HEK293T (cell line): ENCODE results near the gene HCRT.

Source experiments
- CTCF ChIA-PET: fragments of 350-600 bp; formaldehyde crosslinking; extraction: SDS; loops from one replicate; lab custom pipeline; 2021; ENCODE audit warnings: antibody characterized with exemption, inconsistent platforms; lab: Yijun Ruan, JAX
- POLR2A ChIA-PET: fragments of 350-600 bp; formaldehyde crosslinking; extraction: SDS; loops from one replicate; lab custom pipeline; 2020; ENCODE audit warnings: antibody characterized with exemption, inconsistent platforms; lab: Yijun Ruan, JAX
- DNase-seq: peaks from one replicate; pipeline ENCODE4 v3.0.0; 2012; ENCODE audit warnings: mixed read lengths; ENCODE audit errors: extremely low spot score
- ARNT ChIP-seq: fragments of 450-650 bp; IDR thresholded peaks from 2 replicates; pipeline ENCODE4 v1.6.1; 2017; ENCODE audit warnings: mild to moderate bottlenecking
- BHLHE40 ChIP-seq: fragments of 450-650 bp; IDR thresholded peaks from 2 replicates; pipeline ENCODE4 v1.6.1; 2016; ENCODE audit warnings: mild to moderate bottlenecking, moderate library complexity, borderline replicate concordance
- CTBP1 ChIP-seq: fragments of 450-650 bp; IDR thresholded peaks from 2 replicates; pipeline ENCODE4 v1.6.1; 2016; ENCODE audit warnings: borderline replicate concordance
- ELF4 ChIP-seq: fragments of 450-650 bp; IDR thresholded peaks from 2 replicates; pipeline ENCODE4 v1.6.1; 2017; ENCODE audit warnings: antibody characterized with exemption
- FOXA1 ChIP-seq: fragments of 450-650 bp; IDR thresholded peaks from 2 replicates; pipeline ENCODE4 v1.6.1; 2016; ENCODE audit warnings: mild to moderate bottlenecking
- FOXK2 ChIP-seq: fragments of 450-650 bp; IDR thresholded peaks from 2 replicates; pipeline ENCODE4 v1.6.1; 2016; ENCODE audit warnings: mild to moderate bottlenecking
- FOXM1 ChIP-seq: fragments of 450-650 bp; IDR thresholded peaks from 2 replicates; pipeline ENCODE4 v1.6.1; 2017; ENCODE audit warnings: mild to moderate bottlenecking, borderline replicate concordance
- HDGF ChIP-seq: fragments of 450-650 bp; IDR thresholded peaks from 2 replicates; pipeline ENCODE4 v1.6.1; 2017; ENCODE audit warnings: antibody characterized with exemption, borderline replicate concordance
- L3MBTL2 ChIP-seq: fragments of 450-650 bp; conservative IDR thresholded peaks from 2 replicates; pipeline ENCODE4 v1.6.1; 2016; ENCODE audit warnings: mild to moderate bottlenecking
- LEF1 ChIP-seq: fragments of 450-650 bp; IDR thresholded peaks from 2 replicates; pipeline ENCODE4 v1.6.1; 2017; ENCODE audit warnings: mild to moderate bottlenecking, borderline replicate concordance
- NFRKB ChIP-seq: fragments of 450-650 bp; IDR thresholded peaks from 2 replicates; pipeline ENCODE4 v1.6.1; 2016; ENCODE audit warnings: mild to moderate bottlenecking, moderate library complexity
- SP1 ChIP-seq: fragments of 450-650 bp; IDR thresholded peaks from 2 replicates; pipeline ENCODE4 v1.6.1; 2017
- SUZ12 ChIP-seq: fragments of 450-650 bp; IDR thresholded peaks from 2 replicates; pipeline ENCODE4 v1.6.1; 2016; ENCODE audit warnings: mild to moderate bottlenecking
- TARDBP ChIP-seq: fragments of 450-650 bp; IDR thresholded peaks from 2 replicates; pipeline ENCODE4 v1.6.1; 2016
- ZNF384 ChIP-seq: fragments of 450-650 bp; IDR thresholded peaks from 2 replicates; pipeline ENCODE4 v1.6.1; 2016
- TF ChIP-seq, protein P1 (sequence below): fragments of 450-650 bp; IDR thresholded peaks from 2 replicates; pipeline ENCODE4 v1.6.1; 2016

The HCRT gene

DNA sequence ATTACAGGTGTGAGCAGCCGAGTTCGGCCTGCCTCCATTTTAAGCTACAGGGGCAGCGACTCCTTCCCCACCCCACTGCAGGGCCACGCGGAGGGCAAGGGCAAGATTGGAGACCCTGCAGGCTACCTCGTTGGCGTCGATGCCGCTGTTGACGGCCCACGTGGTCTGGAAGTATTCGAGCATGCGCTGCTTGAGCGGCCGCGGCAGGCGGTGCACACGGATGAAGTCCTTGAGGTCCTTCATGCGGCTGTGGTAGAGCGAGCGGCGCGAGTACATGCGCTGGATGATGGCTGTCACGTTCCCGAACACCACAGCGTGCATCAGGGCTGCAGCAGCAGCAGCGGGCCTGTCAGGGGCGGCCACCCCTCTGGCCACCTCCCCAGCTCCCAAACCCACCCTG lies 15.9 kb downstream of the HCRT start:
- CTCF ChIA-PET = no interaction called here
- no peak for DNase-seq
- no peak for TF ChIP-seq LEF1
- no peak for TF ChIP-seq BHLHE40
- no peak for TF ChIP-seq ZNF384
- no peak for TF ChIP-seq SUZ12
- TF ChIP-seq CTBP1 = no peak
- TF ChIP-seq, protein P1, sequence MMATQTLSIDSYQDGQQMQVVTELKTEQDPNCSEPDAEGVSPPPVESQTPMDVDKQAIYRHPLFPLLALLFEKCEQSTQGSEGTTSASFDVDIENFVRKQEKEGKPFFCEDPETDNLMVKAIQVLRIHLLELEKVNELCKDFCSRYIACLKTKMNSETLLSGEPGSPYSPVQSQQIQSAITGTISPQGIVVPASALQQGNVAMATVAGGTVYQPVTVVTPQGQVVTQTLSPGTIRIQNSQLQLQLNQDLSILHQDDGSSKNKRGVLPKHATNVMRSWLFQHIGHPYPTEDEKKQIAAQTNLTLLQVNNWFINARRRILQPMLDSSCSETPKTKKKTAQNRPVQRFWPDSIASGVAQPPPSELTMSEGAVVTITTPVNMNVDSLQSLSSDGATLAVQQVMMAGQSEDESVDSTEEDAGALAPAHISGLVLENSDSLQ = no peak
- no peak for TF ChIP-seq ELF4
- TF ChIP-seq L3MBTL2 = no peak
- TF ChIP-seq SP1 = no peak
- TF ChIP-seq ARNT = no peak
- POLR2A ChIA-PET = no interaction called here

DNA sequence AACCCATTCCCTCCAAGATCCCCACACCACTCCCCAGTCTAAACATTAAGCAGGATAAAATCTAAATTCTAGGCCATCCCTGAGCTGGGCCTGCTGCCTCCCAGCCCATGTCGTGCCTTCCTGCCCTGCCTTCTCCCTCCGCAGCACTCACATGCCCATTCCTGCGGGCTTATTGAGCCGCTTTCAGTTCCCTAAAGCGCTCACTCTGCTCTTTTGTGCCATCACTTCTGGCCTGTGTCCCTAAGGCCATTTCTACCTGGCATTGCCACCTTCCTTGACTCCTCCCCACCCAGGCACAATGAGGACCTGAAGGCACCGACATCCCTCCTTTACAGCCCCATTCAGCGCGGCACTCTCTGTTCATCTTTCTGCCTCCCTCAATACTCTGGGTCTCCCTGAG lies 17.4 kb downstream of the HCRT start:
- CTCF ChIA-PET = interaction anchor here (0.6 to 0.9 kb wide), 2 partner anchors 10 to 16 kb away, joined by 3 read pairs; no protein-coding TSS in a partner anchor

DNA sequence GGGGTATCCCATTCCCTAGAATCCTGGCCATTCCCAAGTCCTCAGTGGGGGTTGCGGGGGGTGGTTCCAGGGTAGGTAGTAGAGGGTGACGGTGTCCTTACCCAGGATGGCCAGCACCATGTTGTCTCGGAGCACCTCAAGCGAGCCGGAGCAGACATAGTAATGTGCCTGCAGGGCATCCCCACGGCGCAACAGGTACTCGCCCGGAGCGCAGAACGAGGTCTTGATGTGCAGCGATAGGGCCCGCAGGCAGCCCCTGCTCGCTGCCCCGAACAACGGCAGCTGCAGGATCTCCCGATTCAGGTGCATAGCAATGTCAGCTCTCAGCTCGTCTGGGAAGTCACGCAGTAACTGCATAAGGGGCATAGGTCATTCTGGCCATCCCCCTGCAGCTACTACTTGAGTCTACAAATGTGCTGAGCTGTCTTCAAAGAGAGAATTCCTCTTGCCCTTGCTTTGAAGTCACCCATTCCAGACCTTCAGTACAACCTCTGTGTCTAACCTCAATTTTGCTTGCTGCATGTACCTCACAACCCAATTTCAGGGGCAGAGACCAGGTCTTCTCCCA lies 19.0 kb downstream of the HCRT start:
- TF ChIP-seq L3MBTL2 = no peak
- TF ChIP-seq FOXM1 = no peak
- no peak for TF ChIP-seq SP1
- no peak for TF ChIP-seq TARDBP
- CTCF ChIA-PET = interaction anchor here (0.6 kb wide), 1 partner anchor 98 kb away, joined by 3 read pairs; no protein-coding TSS in a partner anchor
- no peak for DNase-seq
- POLR2A ChIA-PET = interaction anchor here (0.5 kb wide), 1 partner anchor 18 kb away, joined by 3 read pairs; no protein-coding TSS in a partner anchor

More for the DNA sequence above, 17.4 kb downstream of the HCRT start:
- POLR2A ChIA-PET = no interaction called here
- TF ChIP-seq FOXA1 (no peak), NFRKB (no peak), ZNF384 (no peak), SP1 (no peak), SUZ12 (no peak), ARNT (no peak)
- TF ChIP-seq, protein P1 = no peak
- no peak for DNase-seq

DNA sequence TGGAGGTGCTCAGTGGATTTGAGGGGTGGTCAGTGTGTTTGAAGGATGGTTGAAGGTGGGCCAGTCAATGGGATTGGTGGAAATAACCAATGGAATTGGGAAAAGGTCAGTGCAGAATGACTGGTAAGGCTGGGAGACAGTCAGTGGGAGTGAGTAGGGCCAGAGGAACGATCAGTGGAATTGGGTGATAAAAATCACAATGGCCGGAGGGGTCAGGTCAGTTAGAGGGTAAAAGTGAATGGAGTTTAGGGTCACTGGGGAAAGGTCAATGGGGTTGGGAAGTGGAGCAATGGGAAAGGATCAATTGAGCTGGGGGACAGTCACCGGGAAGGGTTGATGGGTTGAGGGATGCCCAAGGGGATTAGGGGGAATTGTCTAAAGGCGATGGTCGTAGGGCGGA lies 19.5 kb downstream of the HCRT start:
- ChIA-PET POLR2A (no interaction called here), CTCF (no interaction called here)
- DNase-seq = no peak
- TF ChIP-seq, protein P1 = no peak
- TF ChIP-seq FOXA1 (no peak), BHLHE40 (no peak), ZNF384 (no peak), SP1 (no peak)

DNA sequence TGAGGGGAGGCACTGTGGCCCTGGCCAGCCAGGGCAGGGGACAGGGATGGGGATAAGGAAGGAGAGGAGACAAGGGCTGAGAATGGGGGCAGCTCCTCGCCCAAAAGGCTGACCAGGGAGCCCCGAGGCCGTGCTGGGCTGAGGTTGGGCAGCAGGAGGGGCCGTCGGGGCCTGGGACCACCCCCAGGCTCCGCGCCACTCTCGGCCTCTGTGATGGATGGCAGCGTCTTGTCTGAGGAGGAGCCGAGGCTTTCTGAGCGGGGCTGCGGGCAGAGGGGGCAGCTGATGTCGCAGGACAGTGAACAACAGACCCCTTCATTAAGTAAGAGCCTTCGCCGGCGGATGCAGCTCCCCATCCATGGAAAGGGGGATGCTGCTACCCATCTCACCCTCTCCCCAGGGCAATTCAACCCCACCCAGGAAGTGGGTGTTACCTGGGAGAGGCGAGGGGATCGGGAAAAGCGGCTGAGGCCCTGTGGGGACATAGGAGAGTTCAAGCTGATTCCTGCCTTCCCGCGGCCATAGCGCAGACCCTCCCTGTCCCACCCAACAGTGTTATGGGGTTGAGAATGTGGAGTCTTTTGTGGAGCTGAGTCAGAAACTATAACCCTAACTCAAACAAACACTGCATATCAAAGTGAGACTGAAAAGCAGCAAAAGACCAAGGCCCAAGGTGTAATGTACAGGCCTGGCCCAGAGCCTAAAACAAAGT lies 21.4 kb downstream of the HCRT start:
- no peak for TF ChIP-seq FOXA1
- TF ChIP-seq BHLHE40 = no peak
- no peak for TF ChIP-seq FOXK2
- no peak for TF ChIP-seq SP1
- no peak for TF ChIP-seq SUZ12
- TF ChIP-seq CTBP1 = no peak
- TF ChIP-seq LEF1 = no peak
- ChIA-PET POLR2A (no interaction called here), CTCF (interaction anchor here (0.9 to 1.3 kb wide), 3 partner anchors 18 to 58 kb away, joined by 4 to 7 read pairs (median 5); partner anchors contain the start of gene KCNH4)
- no peak for DNase-seq

DNA sequence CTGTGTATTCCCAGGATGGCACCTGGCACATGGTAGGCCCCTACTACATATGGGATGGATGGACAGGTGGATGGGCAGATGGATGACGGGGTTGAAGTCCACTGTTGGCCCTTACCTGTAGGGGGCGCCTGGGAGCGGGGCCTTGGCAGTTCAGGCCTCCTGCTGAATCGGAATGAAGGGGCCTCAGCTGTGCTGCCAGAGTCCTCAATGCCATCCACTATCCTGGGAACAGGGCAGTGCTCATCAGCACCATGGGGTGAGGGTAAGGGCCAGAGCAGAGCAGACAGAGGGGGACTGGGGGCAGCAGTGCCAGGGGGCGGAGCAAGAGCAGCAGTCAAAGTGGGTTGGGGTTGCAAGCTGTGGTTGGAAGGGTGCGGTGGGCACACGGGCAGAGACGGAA lies 22.1 kb downstream of the HCRT start:
- TF ChIP-seq ELF4 = no peak
- TF ChIP-seq, protein P1 = peak; percentile 46
- no peak for TF ChIP-seq ARNT
- 0 out of 2 replicates have a peak, but pooled peaks have one; percentile 31 for TF ChIP-seq HDGF
- POLR2A ChIA-PET = no interaction called here
- CTCF ChIA-PET = interaction anchor here (0.9 to 1.3 kb wide), 4 partner anchors 9 to 59 kb away, joined by 3 to 7 read pairs (median 4); partner anchors contain the start of gene KCNH4
- DNase-seq = peak; percentile 71
